Hepatocyte (in vitro differentiated cells): ENCODE measurements around the gene TEKT3. TPM values are rescaled to one million over a fixed set of nuclear protein-coding genes. Genes with fewer than 3 reads are reported as not detected.
A peak's percentile ranks its signal among the peaks of the same experiment; 100 is the strongest.

Experiments
- DNase-seq: peaks from one replicate; pipeline ENCODE4 v3.0.0-alpha.2; 2016; ENCODE audit warnings: low spot score
- H2AFZ ChIP-seq: fragments of 200-600 bp; sonication (generic); 2 replicates; pipeline ENCODE4 v1.6.0; 2016; ENCODE audit warnings: antibody characterized with exemption, mild to moderate bottlenecking
- H3K27ac ChIP-seq: fragments of 200-600 bp; sonication (generic); 2 replicates; pipeline ENCODE4 v1.5.1; 2016; ENCODE audit warnings: mild to moderate bottlenecking
- H3K27me3 ChIP-seq: fragments of 200-600 bp; sonication (generic); 2 replicates; pipeline ENCODE4 v1.6.1; 2016
- H3K36me3 ChIP-seq: fragments of 200-600 bp; sonication (generic); replicated peaks from 2 replicates; pipeline ENCODE4 v1.5.1; 2016; ENCODE audit warnings: low read depth; ENCODE audit not compliant: insufficient read depth
- H3K4me1 ChIP-seq: fragments of 200-600 bp; sonication (generic); 2 replicates; pipeline ENCODE4 v1.5.1; 2016; ENCODE audit warnings: mild to moderate bottlenecking, moderate library complexity; ENCODE audit not compliant: insufficient read depth
- H3K4me2 ChIP-seq: fragments of 200-600 bp; sonication (generic); 2 replicates; pipeline ENCODE4 v1.6.0; 2016
- H3K4me3 ChIP-seq: fragments of 200-600 bp; sonication (generic); 2 replicates; pipeline ENCODE4 v1.5.1; 2016; ENCODE audit warnings: mild to moderate bottlenecking
- H3K79me2 ChIP-seq: fragments of 200-600 bp; sonication (generic); 2 replicates; pipeline ENCODE4 v1.6.0; 2017; ENCODE audit warnings: mild to moderate bottlenecking
- H3K9me2 ChIP-seq: fragments of 200-600 bp; sonication (generic); replicated peaks from 2 replicates; pipeline ENCODE4 v1.6.0; 2017; ENCODE audit warnings: mild to moderate bottlenecking; ENCODE audit not compliant: insufficient read depth
- H3K9me3 ChIP-seq: fragments of 200-600 bp; sonication (generic); 2 replicates; pipeline ENCODE4 v1.5.1; 2016; ENCODE audit warnings: low read depth, mild to moderate bottlenecking
- H4K20me1 ChIP-seq: fragments of 200-600 bp; sonication (generic); 2 replicates; pipeline ENCODE4 v1.6.0; 2016; ENCODE audit warnings: mild to moderate bottlenecking; ENCODE audit not compliant: insufficient read depth, poor library complexity, severe bottlenecking
- CTCF ChIP-seq: fragments of 200-600 bp; sonication (generic); IDR thresholded peaks from 2 replicates; pipeline ENCODE4 v1.5.1; 2016; ENCODE audit warnings: antibody characterized with exemption, mild to moderate bottlenecking; ENCODE audit not compliant: poor library complexity
- EZH2 ChIP-seq: fragments of 200-600 bp; sonication (generic); IDR thresholded peaks from 2 replicates; pipeline ENCODE4 v1.6.1; 2016; ENCODE audit warnings: antibody characterized with exemption, mild to moderate bottlenecking, borderline replicate concordance
- EZH2phosphoT487 ChIP-seq: fragments of 200-600 bp; sonication (generic); IDR thresholded peaks from one replicate; pipeline ENCODE4 v1.6.1; 2018; ENCODE audit warnings: antibody characterized with exemption, mild to moderate bottlenecking, low read depth, moderate library complexity; ENCODE audit not compliant: unreplicated experiment, severe bottlenecking
- WGBS: methylation state at CpG from one replicate; pipeline ENCODE4 v1.1.6; 2016; ENCODE audit warnings: low lambda C conversion rate; ENCODE audit errors: missing lambda C conversion rate; 5-methylcytosine and 5-hydroxymethylcytosine counted together
- polyA plus RNA-seq: library from polyadenylated mRNA; unstranded; fragments of >200 nt; fragmentation: Nextera tagmentation; extraction: Ambion mirVana; gene quantifications from 2 replicates; pipeline ENCODE4 v1.2.1, GENCODE V29; 2016
- total RNA-seq: library from RNA; depleted of rRNA; stranded (reverse); fragments of >200 nt; gene quantifications from 2 replicates; pipeline ENCODE4 v1.2.3, GENCODE V29; 2014

Gene TEKT3
- total and polyA plus RNA-seq, 2 experiments from 2014 or later = 0.45 to 1.9 TPM

DNA sequence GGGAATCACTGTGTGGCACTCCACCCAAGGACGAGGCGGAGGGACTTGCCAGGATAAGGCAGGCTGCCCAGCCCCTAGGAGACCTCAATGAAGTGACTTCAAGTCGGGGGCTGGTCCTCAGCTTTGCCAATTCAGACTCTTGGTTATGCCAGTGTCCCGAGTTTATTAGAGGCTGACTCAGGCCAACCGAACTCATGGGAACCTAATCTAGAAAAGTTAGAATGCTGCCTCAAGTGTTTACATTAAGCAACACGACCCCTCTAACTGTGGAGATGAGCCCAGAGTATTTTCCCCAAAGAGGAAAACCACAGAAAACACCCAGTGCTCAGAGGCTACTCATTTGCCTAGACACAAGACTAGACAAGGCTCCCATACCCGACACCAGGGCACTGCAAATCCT lies 1.1 kb upstream of the TEKT3 start:
- no peak overlapping the region for H3K4me3 ChIP-seq
- no peaks in the 10 kb centered on the region for H3K79me2 ChIP-seq
- no peak overlapping the region for H3K4me2 ChIP-seq
- no peaks in the 10 kb centered on the region for H4K20me1 ChIP-seq
- H3K9me3 ChIP-seq = no peaks in the 10 kb centered on the region
- DNase-seq = no peak
- peaks cover 13% of the 10 kb centered on the region for H3K27me3 ChIP-seq
- no peak overlapping the region for H2AFZ ChIP-seq
- H3K4me1 ChIP-seq = peaks cover 4% of the 10 kb centered on the region
- H3K27ac ChIP-seq = no peak overlapping the region
- no peaks in the 10 kb centered on the region for H3K36me3 ChIP-seq
- TF ChIP-seq CTCF (no peak), EZH2 (no peak), EZH2phosphoT487 (no peak)
- no peaks in the 10 kb centered on the region for H3K9me2 ChIP-seq
- 73% methylated on average over 7 of the region's 7 CpGs for WGBS

DNA sequence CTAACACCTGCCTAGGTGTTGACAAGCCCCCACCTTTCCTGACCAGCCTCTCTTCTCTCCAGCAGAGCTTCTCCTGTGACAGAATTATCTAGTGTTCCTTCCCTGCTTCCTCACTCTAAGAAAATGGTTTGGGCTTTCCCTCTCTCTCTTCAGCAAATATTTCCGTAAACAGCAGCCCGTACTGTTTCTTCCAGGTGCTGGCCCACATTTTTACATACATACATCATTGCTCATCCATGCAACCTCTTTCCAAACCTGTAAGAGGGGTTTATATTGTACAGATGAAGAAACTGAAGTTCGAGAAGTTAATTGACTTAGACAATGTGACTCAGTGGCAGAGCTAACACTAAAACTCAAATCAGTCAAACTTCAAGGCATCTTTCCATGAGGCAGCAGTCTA lies 569 bp upstream of the TEKT3 start:
- H3K9me2 ChIP-seq = no peaks in the 10 kb centered on the region
- TF ChIP-seq EZH2phosphoT487 = no peak
- TF ChIP-seq CTCF = no peak
- no peak for TF ChIP-seq EZH2
- no peak overlapping the region for H3K27ac ChIP-seq
- no peaks in the 10 kb centered on the region for H3K79me2 ChIP-seq
- peaks cover 3% of the 10 kb centered on the region for H3K4me1 ChIP-seq
- H3K4me3 ChIP-seq = peak overlapping the region; percentile 40
- DNase-seq = no peak
- H3K36me3 ChIP-seq = no peaks in the 10 kb centered on the region
- H3K27me3 ChIP-seq = peaks cover 13% of the 10 kb centered on the region
- H3K4me2 ChIP-seq = peak overlapping the region; percentile 96
- H3K9me3 ChIP-seq = no peaks in the 10 kb centered on the region
- 84% methylated on average over 3 of the region's 3 CpGs for WGBS
- H4K20me1 ChIP-seq = no peaks in the 10 kb centered on the region
- H2AFZ ChIP-seq = no peak overlapping the region

DNA sequence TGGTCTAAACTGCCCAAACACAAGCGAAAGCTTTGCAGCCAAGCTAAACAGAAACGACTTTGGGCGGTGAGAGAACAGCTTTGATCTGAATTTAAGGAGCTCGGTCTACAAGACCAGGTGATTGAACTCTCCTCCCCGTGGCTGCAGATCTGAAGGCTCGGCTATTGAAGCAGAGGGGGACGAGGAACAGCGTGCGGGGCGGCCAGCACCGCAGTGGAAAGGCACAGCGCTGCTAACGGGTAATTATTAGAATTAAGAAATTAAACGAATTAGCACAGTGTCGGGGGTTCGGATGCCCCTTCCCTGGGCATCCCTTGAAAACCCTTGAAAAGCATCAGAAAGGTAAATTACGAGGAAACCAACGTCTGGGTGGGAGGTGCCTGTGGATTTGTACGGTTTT lies 431 bp downstream of the TEKT3 start:
- peaks cover 3% of the 10 kb centered on the region for H3K4me1 ChIP-seq
- H3K27ac ChIP-seq = no peak overlapping the region
- no peaks in the 10 kb centered on the region for H4K20me1 ChIP-seq
- WGBS = 5% methylated on average over 19 of the region's 19 CpGs
- H3K4me2 ChIP-seq = peak overlapping the region; percentile 96
- H3K36me3 ChIP-seq = no peaks in the 10 kb centered on the region
- H3K27me3 ChIP-seq = peaks cover 13% of the 10 kb centered on the region
- peak overlapping the region; percentile 91 for H2AFZ ChIP-seq
- H3K4me3 ChIP-seq = peak overlapping the region; percentile 40
- TF ChIP-seq EZH2 (no peak), CTCF (no peak), EZH2phosphoT487 (no peak)
- H3K9me2 ChIP-seq = no peaks in the 10 kb centered on the region
- H3K79me2 ChIP-seq = no peaks in the 10 kb centered on the region
- no peaks in the 10 kb centered on the region for H3K9me3 ChIP-seq
- no peak for DNase-seq

DNA sequence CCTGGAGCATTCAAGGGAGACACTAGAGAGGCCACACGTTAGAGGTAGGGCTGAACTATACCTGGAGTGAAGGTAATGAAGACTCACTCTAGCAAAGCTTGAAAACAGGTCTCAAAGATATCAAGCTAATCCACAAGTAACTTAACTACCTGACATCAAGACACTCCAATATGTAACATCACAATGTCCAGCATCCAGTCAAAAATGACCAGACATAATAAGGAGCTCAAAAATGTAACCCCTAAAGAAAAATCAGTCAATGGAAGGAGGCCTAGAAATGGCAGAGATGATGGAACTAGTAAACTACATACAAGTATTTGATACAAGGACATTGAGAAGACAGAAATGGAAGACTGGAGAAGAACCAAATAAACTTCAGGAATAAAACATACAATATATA lies 6.0 kb downstream of the TEKT3 start:
- Histone ChIP-seq H3K27ac (no peak overlapping the region), H2AFZ (no peak overlapping the region), H3K36me3 (no peaks in the 10 kb centered on the region), H3K79me2 (no peaks in the 10 kb centered on the region), H3K9me2 (no peaks in the 10 kb centered on the region), H3K4me1 (no peaks in the 10 kb centered on the region), H3K9me3 (no peaks in the 10 kb centered on the region), H3K4me3 (no peak overlapping the region), H3K27me3 (peaks cover 2% of the 10 kb centered on the region), H3K4me2 (no peak overlapping the region), H4K20me1 (no peaks in the 10 kb centered on the region)
- TF ChIP-seq EZH2phosphoT487 = no peak
- no peak for TF ChIP-seq EZH2
- no peak for TF ChIP-seq CTCF
- WGBS = 80% methylated on average over 1 of the region's 1 CpG
- DNase-seq = no peak
